WTC11 (cell line): ENCODE results near the gene ACTMAP.

Experiments used
- CTCF ChIP-seq: fragments of 200-600 bp; IDR thresholded peaks from 2 replicates; pipeline ENCODE4 v1.8.0; 2022; ENCODE audit warnings: antibody characterized with exemption
- GABPB1 ChIP-seq: sonication (generic); formaldehyde crosslinking; IDR thresholded peaks from 2 replicates; pipeline ENCODE4 v1.8.1; 2023; ENCODE audit warnings: mild to moderate bottlenecking, missing genetic modification reagents
- KAT7 ChIP-seq: sonication (generic); formaldehyde crosslinking; IDR thresholded peaks from 2 replicates; pipeline ENCODE4 v1.8.1; 2023; ENCODE audit warnings: missing genetic modification reagents, mild to moderate bottlenecking, borderline replicate concordance
- NFE2L1 ChIP-seq: sonication (generic); formaldehyde crosslinking; IDR thresholded peaks from 2 replicates; pipeline ENCODE4 v1.8.1; 2023; ENCODE audit warnings: missing genetic modification reagents
- NR2C2 ChIP-seq: sonication (generic); formaldehyde crosslinking; IDR thresholded peaks from 2 replicates; pipeline ENCODE4 v1.8.0; 2022; ENCODE audit warnings: mild to moderate bottlenecking, missing genetic modification reagents
- RELA ChIP-seq: sonication (generic); formaldehyde crosslinking; IDR thresholded peaks from 2 replicates; pipeline ENCODE4 v1.8.1; 2022; ENCODE audit warnings: missing genetic modification reagents, mild to moderate bottlenecking, borderline replicate concordance
- SOX15 ChIP-seq: fragments of 250-450 bp; sonication (Bioruptor Pico); IDR thresholded peaks from 2 replicates; pipeline ENCODE4 v1.9.0; 2021; ENCODE audit warnings: mild to moderate bottlenecking
- TEAD4 ChIP-seq: sonication (generic); formaldehyde crosslinking; IDR thresholded peaks from 2 replicates; pipeline ENCODE4 v1.8.0; 2022; ENCODE audit warnings: mild to moderate bottlenecking, missing genetic modification reagents
- USF2 ChIP-seq: sonication (generic); formaldehyde crosslinking; IDR thresholded peaks from 2 replicates; pipeline ENCODE4 v1.8.1; 2023; ENCODE audit warnings: mild to moderate bottlenecking, missing genetic modification reagents, moderate library complexity
- ZNF512 ChIP-seq: sonication (generic); formaldehyde crosslinking; IDR thresholded peaks from 2 replicates; pipeline ENCODE4 v1.8.1; 2022; ENCODE audit warnings: missing genetic modification reagents, borderline replicate concordance
- TF ChIP-seq, protein P1 (sequence below): sonication (generic); formaldehyde crosslinking; IDR thresholded peaks from 2 replicates; pipeline ENCODE4 v1.8.0; 2022; ENCODE audit warnings: mild to moderate bottlenecking, missing genetic modification reagents
- TF ChIP-seq, protein P2 (sequence below): sonication (generic); formaldehyde crosslinking; conservative IDR thresholded peaks from 2 replicates; pipeline ENCODE4 v1.8.1; 2023; ENCODE audit warnings: mild to moderate bottlenecking, low read depth, missing genetic modification reagents, moderate library complexity
- TF ChIP-seq, protein P3 (sequence below): sonication (generic); formaldehyde crosslinking; conservative IDR thresholded peaks from 2 replicates; pipeline ENCODE4 v1.8.1; 2022; ENCODE audit warnings: mild to moderate bottlenecking, missing genetic modification reagents
- TF ChIP-seq, protein P4 (sequence below): sonication (generic); formaldehyde crosslinking; IDR thresholded peaks from 2 replicates; pipeline ENCODE4 v1.8.1; 2022; ENCODE audit warnings: low read depth, missing genetic modification reagents, borderline replicate concordance

GRCh38 chr19:40777937-40778705, 27.8 kb upstream of the ACTMAP start, which contains the start of gene RAB4B:
- TF ChIP-seq, protein P1, sequence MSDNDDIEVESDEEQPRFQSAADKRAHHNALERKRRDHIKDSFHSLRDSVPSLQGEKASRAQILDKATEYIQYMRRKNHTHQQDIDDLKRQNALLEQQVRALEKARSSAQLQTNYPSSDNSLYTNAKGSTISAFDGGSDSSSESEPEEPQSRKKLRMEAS (CRISPR knock-in tag): no peak
- TF ChIP-seq NFE2L1 (CRISPR knock-in tag): no peak; the same call in 1 of the 2 replicates
- TF ChIP-seq SOX15 (CRISPR knock-in tag): no peak
- TF ChIP-seq CTCF: no peak
- TF ChIP-seq GABPB1 (CRISPR knock-in tag): no peak
- TF ChIP-seq, protein P2, sequence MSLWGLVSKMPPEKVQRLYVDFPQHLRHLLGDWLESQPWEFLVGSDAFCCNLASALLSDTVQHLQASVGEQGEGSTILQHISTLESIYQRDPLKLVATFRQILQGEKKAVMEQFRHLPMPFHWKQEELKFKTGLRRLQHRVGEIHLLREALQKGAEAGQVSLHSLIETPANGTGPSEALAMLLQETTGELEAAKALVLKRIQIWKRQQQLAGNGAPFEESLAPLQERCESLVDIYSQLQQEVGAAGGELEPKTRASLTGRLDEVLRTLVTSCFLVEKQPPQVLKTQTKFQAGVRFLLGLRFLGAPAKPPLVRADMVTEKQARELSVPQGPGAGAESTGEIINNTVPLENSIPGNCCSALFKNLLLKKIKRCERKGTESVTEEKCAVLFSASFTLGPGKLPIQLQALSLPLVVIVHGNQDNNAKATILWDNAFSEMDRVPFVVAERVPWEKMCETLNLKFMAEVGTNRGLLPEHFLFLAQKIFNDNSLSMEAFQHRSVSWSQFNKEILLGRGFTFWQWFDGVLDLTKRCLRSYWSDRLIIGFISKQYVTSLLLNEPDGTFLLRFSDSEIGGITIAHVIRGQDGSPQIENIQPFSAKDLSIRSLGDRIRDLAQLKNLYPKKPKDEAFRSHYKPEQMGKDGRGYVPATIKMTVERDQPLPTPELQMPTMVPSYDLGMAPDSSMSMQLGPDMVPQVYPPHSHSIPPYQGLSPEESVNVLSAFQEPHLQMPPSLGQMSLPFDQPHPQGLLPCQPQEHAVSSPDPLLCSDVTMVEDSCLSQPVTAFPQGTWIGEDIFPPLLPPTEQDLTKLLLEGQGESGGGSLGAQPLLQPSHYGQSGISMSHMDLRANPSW: no peak
- no peak for TF ChIP-seq RELA
- no peak for TF ChIP-seq KAT7 (CRISPR knock-in tag)
- TF ChIP-seq ZNF512 (CRISPR knock-in tag): no peak
- no peak for TF ChIP-seq NR2C2
- no peak for TF ChIP-seq TEAD4
- TF ChIP-seq USF2 (CRISPR knock-in tag): no peak
- TF ChIP-seq, protein P3, sequence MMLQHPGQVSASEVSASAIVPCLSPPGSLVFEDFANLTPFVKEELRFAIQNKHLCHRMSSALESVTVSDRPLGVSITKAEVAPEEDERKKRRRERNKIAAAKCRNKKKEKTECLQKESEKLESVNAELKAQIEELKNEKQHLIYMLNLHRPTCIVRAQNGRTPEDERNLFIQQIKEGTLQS (CRISPR knock-in tag): no peak
- TF ChIP-seq, protein P4, sequence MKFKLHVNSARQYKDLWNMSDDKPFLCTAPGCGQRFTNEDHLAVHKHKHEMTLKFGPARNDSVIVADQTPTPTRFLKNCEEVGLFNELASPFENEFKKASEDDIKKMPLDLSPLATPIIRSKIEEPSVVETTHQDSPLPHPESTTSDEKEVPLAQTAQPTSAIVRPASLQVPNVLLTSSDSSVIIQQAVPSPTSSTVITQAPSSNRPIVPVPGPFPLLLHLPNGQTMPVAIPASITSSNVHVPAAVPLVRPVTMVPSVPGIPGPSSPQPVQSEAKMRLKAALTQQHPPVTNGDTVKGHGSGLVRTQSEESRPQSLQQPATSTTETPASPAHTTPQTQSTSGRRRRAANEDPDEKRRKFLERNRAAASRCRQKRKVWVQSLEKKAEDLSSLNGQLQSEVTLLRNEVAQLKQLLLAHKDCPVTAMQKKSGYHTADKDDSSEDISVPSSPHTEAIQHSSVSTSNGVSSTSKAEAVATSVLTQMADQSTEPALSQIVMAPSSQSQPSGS (CRISPR knock-in tag): no peak
